ENCODE data around the gene PCDH1.

Gene PCDH1

DNA sequence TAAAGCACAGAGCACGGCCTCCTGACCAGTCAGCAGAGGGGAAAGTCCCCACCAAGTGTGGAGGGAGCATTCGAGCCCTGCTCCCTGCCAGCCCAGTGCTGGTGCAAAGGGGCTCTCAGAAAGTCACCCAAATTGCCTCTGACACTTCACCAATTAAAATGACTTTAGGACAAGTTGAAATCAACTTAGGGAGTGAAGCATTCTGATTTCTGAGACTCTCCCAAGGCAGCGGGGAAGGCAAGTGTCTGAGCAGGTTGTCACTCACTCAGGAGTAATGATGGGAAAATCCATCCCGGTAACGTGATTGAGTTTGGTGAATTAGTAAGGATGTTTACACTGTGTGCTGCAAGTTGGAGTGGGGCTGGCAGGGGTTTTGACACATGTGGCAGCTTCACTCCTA lies 73.7 kb downstream of the PCDH1 start:
- H3K79me2 ChIP-seq (ENCODE audit: insufficient read depth, low read length) = no peaks in the 10 kb centered on the region
- no peak overlapping the region for H2AFZ ChIP-seq (ENCODE audit: low read length)
- H3K27me3 ChIP-seq (ENCODE audit: insufficient read depth, low read length) = no peaks in the 10 kb centered on the region
- H3K4me2 ChIP-seq (ENCODE audit: low read length) = no peak overlapping the region
- no peaks in the 10 kb centered on the region for H3K9me2 ChIP-seq (ENCODE audit: low read depth, low read length)
- no peak overlapping the region for H3K27ac ChIP-seq (ENCODE audit: low read depth, low read length, poor library complexity, severe bottlenecking)
- no peak overlapping the region for H3K9ac ChIP-seq (ENCODE audit: low read length)
- TF ChIP-seq EZH2 (IDR thresholded peaks at IDR 0.05; ENCODE audit: borderline replicate concordance, low read length) = no peak
- TF ChIP-seq, protein P1, sequence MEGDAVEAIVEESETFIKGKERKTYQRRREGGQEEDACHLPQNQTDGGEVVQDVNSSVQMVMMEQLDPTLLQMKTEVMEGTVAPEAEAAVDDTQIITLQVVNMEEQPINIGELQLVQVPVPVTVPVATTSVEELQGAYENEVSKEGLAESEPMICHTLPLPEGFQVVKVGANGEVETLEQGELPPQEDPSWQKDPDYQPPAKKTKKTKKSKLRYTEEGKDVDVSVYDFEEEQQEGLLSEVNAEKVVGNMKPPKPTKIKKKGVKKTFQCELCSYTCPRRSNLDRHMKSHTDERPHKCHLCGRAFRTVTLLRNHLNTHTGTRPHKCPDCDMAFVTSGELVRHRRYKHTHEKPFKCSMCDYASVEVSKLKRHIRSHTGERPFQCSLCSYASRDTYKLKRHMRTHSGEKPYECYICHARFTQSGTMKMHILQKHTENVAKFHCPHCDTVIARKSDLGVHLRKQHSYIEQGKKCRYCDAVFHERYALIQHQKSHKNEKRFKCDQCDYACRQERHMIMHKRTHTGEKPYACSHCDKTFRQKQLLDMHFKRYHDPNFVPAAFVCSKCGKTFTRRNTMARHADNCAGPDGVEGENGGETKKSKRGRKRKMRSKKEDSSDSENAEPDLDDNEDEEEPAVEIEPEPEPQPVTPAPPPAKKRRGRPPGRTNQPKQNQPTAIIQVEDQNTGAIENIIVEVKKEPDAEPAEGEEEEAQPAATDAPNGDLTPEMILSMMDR (IDR thresholded peaks at IDR 0.05; ENCODE audit: low read length) = no peak
- no peaks in the 10 kb centered on the region for H3K9me3 ChIP-seq (ENCODE audit: low read length)
- H3K4me1 ChIP-seq (ENCODE audit: insufficient read depth, low read length, severe bottlenecking) = no peaks in the 10 kb centered on the region
- H3F3A ChIP-seq (ENCODE audit: insufficient read depth, low read length) = no peaks in the 10 kb centered on the region
- H3K4me3 ChIP-seq (ENCODE audit: low read depth, low read length, poor library complexity, severe bottlenecking) = no peak overlapping the region
- H4K20me1 ChIP-seq (ENCODE audit: insufficient read depth, low read length) = no peaks in the 10 kb centered on the region
- no peaks in the 10 kb centered on the region for H3K36me3 ChIP-seq (ENCODE audit: insufficient read depth, low read length)

Data from OCI-LY1 (cell line).